Mammary epithelial cell (primary cell): ENCODE results near the gene HMGB4.

Experiments
- CTCF ChIP-seq, 2 donors: IDR thresholded peaks in 1 of 2; conservative IDR thresholded peaks in 1 of 2; 2 replicates each; pipeline ENCODE4 v1.5.1; 2011 to 2012; ENCODE audit warnings: inconsistent platforms in 2 of 2, low read length in 2 of 2, mild to moderate bottlenecking in 2 of 2, control low read depth in 1 of 2, low read depth in 1 of 2; ENCODE audit not compliant: insufficient read depth in 1 of 2; ENCODE audit errors: extremely low read depth in 1 of 2
- EZH2 ChIP-seq: IDR thresholded peaks from 2 replicates; pipeline ENCODE4 v1.6.1; 2012; ENCODE audit warnings: low read length, inconsistent platforms, borderline replicate concordance

- no peak for TF ChIP-seq CTCF (conservative IDR thresholded peaks at IDR 0.05 in 1 of 2, IDR thresholded peaks at IDR 0.05 in 1 of 2; ENCODE audit: extremely low read depth in 1 of 2, insufficient read depth in 1 of 2, low read depth in 1 of 2, low read length in 2 of 2)
- TF ChIP-seq EZH2 = no peak
Observed at GRCh38 chr1:33852711-33853110, 11.2 kb upstream of the HMGB4 start.
